Body of pancreas (tissue), 4 donors: Measurements from ENCODE around the gene RNF5. TPM values are rescaled to one million over a fixed set of nuclear protein-coding genes. Genes with fewer than 3 reads are reported as not detected.

Experiments used
- ATAC-seq: fragments of 150-250 bp; one replicate; pipeline ENCODE4 v1.9.1; 2016
- DNase-seq, 4 donors: peaks; one replicate each; pipeline ENCODE4 v3.0.0-alpha.2; 2019
- H3K27ac ChIP-seq, 4 donors: fragments of 200-600 bp; sonication (generic); 1 replicate in 3 of 4; 2 replicates in 1 of 4; pipeline versions ENCODE4 v1.5.1 to v1.6.1; 2016 to 2019; ENCODE audit warnings: mild to moderate bottlenecking in 1 of 4, mixed read lengths in 1 of 4, moderate library complexity in 1 of 4
- H3K27me3 ChIP-seq, 2 donors: fragments of 200-600 bp; sonication (generic); one replicate each; pipeline ENCODE4 v1.6.0; 2016; ENCODE audit warnings: mild to moderate bottlenecking in 1 of 2
- H3K36me3 ChIP-seq, 2 donors: fragments of 200-600 bp; sonication (generic); replicated peaks in 1 of 2; 2 replicates each; pipeline ENCODE4 v1.5.1; 2016; ENCODE audit warnings: low read depth in 2 of 2; ENCODE audit not compliant: insufficient read depth in 1 of 2
- H3K4me1 ChIP-seq: fragments of 200-600 bp; sonication (generic); one replicate; pipeline ENCODE4 v1.6.0; 2016
- H3K4me3 ChIP-seq, 2 donors: fragments of 200-600 bp; sonication (generic); 1 replicate in 1 of 2; 2 replicates in 1 of 2; pipeline ENCODE4 v1.5.1; 2016 to 2019
- H3K9me3 ChIP-seq, 3 donors: fragments of 200-600 bp; sonication (generic); 1 replicate in 2 of 3; 2 replicates in 1 of 3; pipeline ENCODE4 v1.5.1; 2016
- POLR2A ChIP-seq, 3 donors: fragments of 450-650 bp; IDR thresholded peaks; one replicate each; pipeline ENCODE4 v1.6.1; 2016; ENCODE audit warnings: antibody characterized with exemption in 3 of 3, mild to moderate bottlenecking in 2 of 3
- WGBS, 2 donors: methylation state at CpG; one replicate each; pipeline ENCODE4 v1.1.5; 2017; 5-methylcytosine and 5-hydroxymethylcytosine counted together
- intact Hi-C: fragments of 100-400 bp; cut with DNase I; formaldehyde crosslinking; loops from one replicate; pipeline ENCODE4 v1.15.1; 2023
- total RNA-seq, 2 donors: library from RNA; depleted of rRNA; stranded (reverse); fragments of >200 nt; gene quantifications; one replicate each; pipeline ENCODE4 v1.1.0, GENCODE V29; 2016
- TF ChIP-seq, protein P1 (sequence below), 7 experiments: fragments of 450-650 bp in 4 of 7; fragments of 200-600 bp in 3 of 7; sonication (generic) in 3 of 7; IDR thresholded peaks; one replicate each; pipeline ENCODE4 v1.5.1; 2016 to 2019; ENCODE audit warnings: antibody characterized with exemption in 7 of 7

RNF5 gene
- total RNA-seq, 2 donors from 2014 or later: 34.0 to 62.0 TPM

DNA sequence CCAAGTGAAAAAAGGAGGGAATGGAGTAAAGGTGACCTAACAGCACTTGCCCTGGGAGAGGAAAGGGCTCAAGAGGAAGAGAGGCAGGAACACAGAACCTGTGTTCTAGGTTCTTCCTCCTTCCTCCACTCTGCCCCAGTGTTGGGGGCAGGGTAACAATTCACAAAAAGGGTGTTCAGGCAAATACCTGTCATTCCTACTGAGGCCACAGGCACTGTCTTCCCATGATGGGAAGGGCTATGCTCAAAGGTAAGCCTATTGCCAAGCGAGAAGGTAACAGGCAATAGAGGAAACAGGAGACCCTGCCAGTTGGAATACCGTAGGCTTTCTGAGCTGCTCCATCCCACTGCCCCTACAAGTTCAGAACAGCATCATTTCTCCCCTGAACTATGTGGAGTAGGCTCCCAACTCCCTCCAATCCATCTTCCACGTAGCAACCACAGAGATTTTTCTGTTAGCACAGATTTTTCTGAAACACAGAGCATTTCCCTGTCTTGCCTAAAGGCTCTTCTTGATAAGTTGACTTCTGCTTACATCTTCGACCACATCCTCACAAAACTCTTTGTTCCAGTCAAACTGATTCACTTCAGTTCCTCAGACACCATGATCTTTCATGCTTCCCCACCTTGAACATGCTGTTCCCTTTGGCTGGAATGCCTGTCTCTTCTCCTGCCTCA lies 5.0 kb upstream of the RNF5 start:
- intact Hi-C loops: no loop called here
- H3K36me3 ChIP-seq: no peaks in the 10 kb centered on the region
- no peak overlapping the region for H3K27ac ChIP-seq
- H3K4me3 ChIP-seq: no peak overlapping the region
- DNase-seq (no peak), ATAC-seq (no peak)
- no peaks in the 10 kb centered on the region for H3K9me3 ChIP-seq
- WGBS, 2 donors: 75 to 82% methylated on average over 4 of the region's 4 CpGs
- no peaks in the 10 kb centered on the region for H3K27me3 ChIP-seq
- H3K4me1 ChIP-seq: peaks cover 26% of the 10 kb centered on the region
- no peak for TF ChIP-seq POLR2A (IDR thresholded peaks at IDR 0.05)
- TF ChIP-seq, protein P1, sequence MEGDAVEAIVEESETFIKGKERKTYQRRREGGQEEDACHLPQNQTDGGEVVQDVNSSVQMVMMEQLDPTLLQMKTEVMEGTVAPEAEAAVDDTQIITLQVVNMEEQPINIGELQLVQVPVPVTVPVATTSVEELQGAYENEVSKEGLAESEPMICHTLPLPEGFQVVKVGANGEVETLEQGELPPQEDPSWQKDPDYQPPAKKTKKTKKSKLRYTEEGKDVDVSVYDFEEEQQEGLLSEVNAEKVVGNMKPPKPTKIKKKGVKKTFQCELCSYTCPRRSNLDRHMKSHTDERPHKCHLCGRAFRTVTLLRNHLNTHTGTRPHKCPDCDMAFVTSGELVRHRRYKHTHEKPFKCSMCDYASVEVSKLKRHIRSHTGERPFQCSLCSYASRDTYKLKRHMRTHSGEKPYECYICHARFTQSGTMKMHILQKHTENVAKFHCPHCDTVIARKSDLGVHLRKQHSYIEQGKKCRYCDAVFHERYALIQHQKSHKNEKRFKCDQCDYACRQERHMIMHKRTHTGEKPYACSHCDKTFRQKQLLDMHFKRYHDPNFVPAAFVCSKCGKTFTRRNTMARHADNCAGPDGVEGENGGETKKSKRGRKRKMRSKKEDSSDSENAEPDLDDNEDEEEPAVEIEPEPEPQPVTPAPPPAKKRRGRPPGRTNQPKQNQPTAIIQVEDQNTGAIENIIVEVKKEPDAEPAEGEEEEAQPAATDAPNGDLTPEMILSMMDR (IDR thresholded peaks at IDR 0.05): no peak

DNA sequence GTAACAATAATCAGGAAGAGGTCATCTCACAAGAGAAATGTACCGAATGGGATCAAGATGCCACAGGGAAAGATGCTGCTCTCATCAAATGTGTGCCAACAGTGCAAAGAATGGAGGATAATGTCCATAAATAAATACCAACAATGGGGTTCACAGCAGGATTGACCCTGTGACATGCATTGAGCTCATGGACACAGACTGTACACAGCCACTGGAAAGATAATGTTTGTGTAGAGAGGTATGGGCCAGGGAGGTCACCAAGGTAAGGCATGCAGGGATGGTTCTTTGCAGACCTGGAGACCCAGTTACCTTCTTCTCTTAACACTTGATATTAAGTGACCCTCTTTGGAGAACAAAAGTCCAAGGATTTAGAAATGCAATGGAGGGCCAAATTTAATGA lies 3.8 kb upstream of the RNF5 start:
- no peak overlapping the region for H3K27ac ChIP-seq
- H3K36me3 ChIP-seq: no peaks in the 10 kb centered on the region
- TF ChIP-seq POLR2A (IDR thresholded peaks at IDR 0.05): no peak
- TF ChIP-seq, protein P1 (IDR thresholded peaks at IDR 0.05): no peak
- intact Hi-C loops: no loop called here
- no peak overlapping the region for H3K4me3 ChIP-seq
- 79 to 83% methylated on average over 1 of the region's 1 CpG for WGBS, 2 donors
- H3K9me3 ChIP-seq: no peaks in the 10 kb centered on the region
- DNase-seq (no peak), ATAC-seq (no peak)
- peaks cover 32% of the 10 kb centered on the region for H3K4me1 ChIP-seq
- no peaks in the 10 kb centered on the region for H3K27me3 ChIP-seq

DNA sequence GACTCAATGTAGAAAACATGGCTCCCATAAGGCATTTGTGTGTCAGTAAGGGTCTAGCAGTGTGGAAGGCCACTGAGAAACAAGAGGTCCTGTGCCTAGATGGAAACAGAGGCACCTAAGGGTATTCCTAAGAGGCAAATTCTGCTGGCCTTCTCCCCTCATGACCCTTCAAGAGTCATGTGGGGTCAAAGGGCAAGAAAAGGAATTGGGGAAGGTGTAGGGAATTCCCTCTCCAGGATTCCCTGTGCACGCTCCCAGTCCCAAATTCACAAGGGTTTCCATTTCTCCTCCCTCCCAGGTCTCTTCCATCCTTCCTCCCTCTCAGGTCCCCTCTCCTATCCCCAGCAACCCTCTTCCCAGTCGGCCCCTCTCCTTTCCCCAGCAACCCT lies 2.9 kb upstream of the RNF5 start:
- DNase-seq: no peak
- H3K4me3 ChIP-seq: peak overlapping the region; percentile 53 to 98
- intact Hi-C loops: no loop called here
- peak overlapping the region in 3 of 4 donors; percentile 83 to 94 (median 87) for H3K27ac ChIP-seq
- no peak for ATAC-seq
- WGBS, 2 donors: 13 to 16% methylated on average over 2 of the region's 2 CpGs
- peaks cover 41% of the 10 kb centered on the region for H3K4me1 ChIP-seq
- H3K36me3 ChIP-seq: no peaks in the 10 kb centered on the region
- TF ChIP-seq POLR2A (IDR thresholded peaks at IDR 0.05): no peak
- TF ChIP-seq, protein P1 (IDR thresholded peaks at IDR 0.05): no peak
- no peaks in the 10 kb centered on the region for H3K27me3 ChIP-seq
- H3K9me3 ChIP-seq: no peaks in the 10 kb centered on the region

DNA sequence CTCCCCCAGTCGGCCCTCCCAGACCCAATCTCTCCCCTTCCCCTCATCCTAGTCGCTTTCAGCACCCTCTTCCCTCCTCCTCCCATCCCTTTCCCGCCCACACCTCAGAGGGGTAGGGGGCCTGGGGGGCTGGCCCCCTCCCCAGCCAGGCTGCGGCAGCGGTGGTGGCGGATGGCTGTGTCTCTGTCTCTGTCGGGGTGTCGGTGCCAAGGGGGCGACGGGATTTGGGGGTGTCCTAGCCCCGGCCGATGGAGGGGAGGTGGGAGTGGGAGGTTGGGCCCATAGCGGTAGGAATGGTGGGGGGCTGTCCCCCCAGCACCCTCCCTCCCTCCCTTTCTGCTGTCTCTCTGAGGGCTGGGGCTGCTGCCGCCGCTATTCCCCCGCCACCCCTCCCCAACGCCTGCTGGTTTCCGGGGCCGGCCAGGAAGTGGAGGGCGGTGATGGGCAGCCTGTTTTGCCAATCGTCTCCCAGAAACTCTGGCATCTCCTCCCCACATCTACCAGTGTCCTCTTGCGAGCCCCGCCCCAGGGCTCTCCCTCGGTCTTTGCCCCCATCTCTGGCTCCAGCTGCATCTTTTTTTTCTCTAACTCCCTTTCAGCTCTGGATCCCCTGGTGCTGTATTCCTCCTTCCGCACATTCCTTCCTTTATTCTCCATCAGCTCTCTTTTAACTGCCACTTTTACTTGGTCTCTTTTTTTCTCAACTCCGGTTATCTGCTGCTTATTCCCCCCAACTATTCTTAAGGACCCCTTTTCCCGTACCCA lies 2.3 kb upstream of the RNF5 start, which contains the start of gene AGPAT1:
AGPAT1 (minus strand) TSS at position 374 of the 765 bp plus-strand sequence. CDS start 4,588 bp downstream, outside the sequence.
- intact Hi-C loops: no loop called here
- ATAC-seq (peak; percentile 56), DNase-seq (peak; percentile 97 to 98 (median 98))
- Histone ChIP-seq H3K4me3 (peak within 1 kb of the TSS; percentile 53 to 98), H3K27me3 (no peaks in the 10 kb centered on the region), H3K27ac (peak within 1 kb of the TSS; percentile 81 to 94 (median 85)), H3K4me1 (peaks cover 41% of the 10 kb centered on the region), H3K36me3 (no peaks in the 10 kb centered on the region), H3K9me3 (no peaks in the 10 kb centered on the region)
- WGBS, 2 donors: 1 to 2% methylated on average over 17 to 27 of the region's 27 CpGs
- TF ChIP-seq POLR2A (IDR thresholded peaks at IDR 0.05): peak in 2 of 3 donors; percentile 49 to 73
- TF ChIP-seq, protein P1 (IDR thresholded peaks at IDR 0.05): no peak
